SH-SY5Y (cell line): ENCODE results near the gene CLN3.

Experiments
- GATA2 ChIP-seq: IDR thresholded peaks from 2 replicates; pipeline ENCODE4 v1.6.1; 2011; ENCODE audit warnings: mild to moderate bottlenecking, low read depth, low read length
- GATA3 ChIP-seq: IDR thresholded peaks from 2 replicates; pipeline ENCODE4 v1.6.1; 2011; ENCODE audit warnings: low read depth, mild to moderate bottlenecking, low read length, moderate library complexity

DNA sequence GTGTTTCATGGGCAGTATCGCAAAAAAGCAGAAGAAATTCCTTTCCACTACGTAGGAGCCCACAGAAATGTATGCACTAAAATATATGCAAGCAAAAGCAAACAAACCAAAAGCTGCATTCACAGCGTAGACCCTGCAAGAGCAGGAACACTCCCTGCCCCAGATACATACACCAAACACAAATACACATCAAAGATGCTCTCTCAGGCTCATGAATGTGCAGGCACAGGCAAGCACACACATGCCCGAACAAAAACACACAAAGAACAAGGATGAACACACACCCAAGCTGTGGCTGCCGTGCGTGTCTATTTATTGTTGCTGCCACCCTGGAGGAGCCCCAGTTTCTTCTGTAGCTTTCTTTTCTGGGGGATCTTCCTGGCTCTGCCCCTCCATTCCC, 45.2 kb upstream of the CLN3 start:
- no peak for TF ChIP-seq GATA3
- no peak for TF ChIP-seq GATA2
